ENCODE measurements around the gene INPP5D. TPM values are rescaled to one million over a fixed set of nuclear protein-coding genes. Genes with fewer than 3 reads are reported as not detected.
A peak's percentile ranks its signal among the peaks of the same experiment; 100 is the strongest.

Gene INPP5D
- total and polyA plus RNA-seq, 2 of the 13 experiments (the other 11 are each of a cell fraction or from before 2014, with no cell fraction given): 16.7 to 18.0 TPM

GRCh38 chr2:233060501-233060979, 398 bp downstream of the INPP5D start (continued):
- no peak for TF ChIP-seq FOSL1 (CRISPR knock-in tag; IDR thresholded peaks at IDR 0.05; ENCODE audit: borderline replicate concordance)
- TF ChIP-seq SALL1 (CRISPR knock-in tag; IDR thresholded peaks at IDR 0.05): peak; percentile 22; the same call in 1 of the 2 replicates
- TF ChIP-seq ZNF652 (CRISPR knock-in tag; IDR thresholded peaks at IDR 0.05; ENCODE audit: borderline replicate concordance, low read depth): no peak
- no peak for TF ChIP-seq MIER2 (CRISPR knock-in tag; IDR thresholded peaks at IDR 0.05)
- TF ChIP-seq BCL6 (CRISPR knock-in tag; IDR thresholded peaks at IDR 0.05): peak; percentile 86
- TF ChIP-seq ZFP91 (CRISPR knock-in tag; IDR thresholded peaks at IDR 0.05; ENCODE audit: borderline replicate concordance): 0 out of 2 replicates have a peak, but pooled peaks have one; percentile 3
- TF ChIP-seq ZFAT (CRISPR knock-in tag; conservative IDR thresholded peaks at IDR 0.05): no peak
- TF ChIP-seq ETV5 (CRISPR knock-in tag; IDR thresholded peaks at IDR 0.05; ENCODE audit: borderline replicate concordance): peak; percentile 3; the same call in 1 of the 2 replicates
- TF ChIP-seq ZFP1 (CRISPR knock-in tag; IDR thresholded peaks at IDR 0.05): no peak
- TF ChIP-seq AKNA (CRISPR knock-in tag; IDR thresholded peaks at IDR 0.05; ENCODE audit: borderline replicate concordance): no peak
- no peak for TF ChIP-seq STAG1 (CRISPR knock-in tag; IDR thresholded peaks at IDR 0.05)
- no peak for TF ChIP-seq SMARCC2 (IDR thresholded peaks at IDR 0.05)
- TF ChIP-seq HMGXB3 (CRISPR knock-in tag; IDR thresholded peaks at IDR 0.05; ENCODE audit: borderline replicate concordance): no peak
- TF ChIP-seq ZBTB38 (CRISPR knock-in tag; IDR thresholded peaks at IDR 0.05): no peak; the same call in 1 of the 2 replicates
- peak; percentile 42; the same call in 1 of the 2 replicates for TF ChIP-seq ATF7-NPFF (CRISPR knock-in tag; IDR thresholded peaks at IDR 0.05; ENCODE audit: low read depth)
- TF ChIP-seq ARNT (IDR thresholded peaks at IDR 0.05): no peak
- TF ChIP-seq ZMAT3 (CRISPR knock-in tag; conservative IDR thresholded peaks at IDR 0.05): 0 out of 2 replicates have a peak, but pooled peaks have one; percentile 23
- TF ChIP-seq FOXP4 (CRISPR knock-in tag; IDR thresholded peaks at IDR 0.05): no peak; the same call in 1 of the 2 replicates
